Mesodermal cell (in vitro differentiated cells): ENCODE data around the gene CLPTM1L.
"Not testable (repeated sequence)": the region's sequence is repeated elsewhere in the genome, so short reads cannot be mapped to it uniquely, and the experiment has no call there.

Experiments
- H3K27ac ChIP-seq: 2 replicates; pipeline ENCODE4 v1.7.0; 2013; ENCODE audit warnings: mild to moderate bottlenecking, low read depth, low read length, moderate library complexity; ENCODE audit not compliant: severe bottlenecking
- H3K36me3 ChIP-seq: 2 replicates; pipeline ENCODE4 v1.7.1; 2013; ENCODE audit warnings: mild to moderate bottlenecking, low read length, moderate library complexity; ENCODE audit not compliant: control insufficient read depth, insufficient read depth
- H3K4me1 ChIP-seq: one replicate; pipeline ENCODE4 v1.7.1; 2013; ENCODE audit warnings: mild to moderate bottlenecking, low read length; ENCODE audit not compliant: insufficient read depth, control insufficient read depth, poor library complexity, severe bottlenecking
- H3K4me3 ChIP-seq: 2 replicates; pipeline ENCODE4 v1.7.0; 2013; ENCODE audit warnings: low read length, control low read depth, mild to moderate bottlenecking; ENCODE audit not compliant: insufficient read depth, poor library complexity, severe bottlenecking; ENCODE audit errors: extremely low read depth
- H3K9me3 ChIP-seq: 2 replicates; pipeline ENCODE4 v1.7.1; 2013; ENCODE audit warnings: mild to moderate bottlenecking, low read length, moderate library complexity; ENCODE audit not compliant: control insufficient read depth
- WGBS, 2 experiments: methylation state at CpG; one replicate each; pipeline ENCODE4 v1.1.5; 2013; ENCODE audit warnings: missing lambda C conversion rate in 2 of 2; ENCODE audit not compliant: insufficient coverage in 2 of 2; 5-methylcytosine and 5-hydroxymethylcytosine counted together

Gene CLPTM1L

DNA sequence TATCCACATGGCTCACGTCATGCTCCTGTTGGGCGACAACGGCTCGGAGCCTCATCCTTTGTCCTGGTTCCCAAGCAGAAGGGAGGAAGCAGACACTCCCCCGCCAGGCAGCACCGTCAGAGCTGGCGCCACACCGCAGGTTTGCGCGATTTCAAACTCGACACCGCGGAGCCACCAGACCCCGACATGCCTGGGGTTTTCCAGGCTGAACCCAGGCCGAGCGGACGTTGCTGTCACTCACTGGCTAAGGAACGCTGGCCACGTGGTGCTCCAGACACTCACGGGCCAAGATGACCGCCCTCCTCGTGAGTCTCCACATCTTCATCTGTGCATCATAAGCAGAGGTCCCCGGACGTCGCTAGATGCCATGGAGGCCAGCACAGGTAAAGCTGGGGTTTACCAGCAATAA is 59.0 kb downstream of the CLPTM1L start:
- Histone ChIP-seq H3K36me3 (no peaks in the 10 kb centered on the region), H3K4me3 (no peak overlapping the region), H3K27ac (no peak overlapping the region), H3K4me1 (no peaks in the 10 kb centered on the region), H3K9me3 (no peaks in the 10 kb centered on the region)
- 93 to 98% methylated on average over 22 to 25 of the region's 25 CpGs for WGBS, 2 experiments

DNA sequence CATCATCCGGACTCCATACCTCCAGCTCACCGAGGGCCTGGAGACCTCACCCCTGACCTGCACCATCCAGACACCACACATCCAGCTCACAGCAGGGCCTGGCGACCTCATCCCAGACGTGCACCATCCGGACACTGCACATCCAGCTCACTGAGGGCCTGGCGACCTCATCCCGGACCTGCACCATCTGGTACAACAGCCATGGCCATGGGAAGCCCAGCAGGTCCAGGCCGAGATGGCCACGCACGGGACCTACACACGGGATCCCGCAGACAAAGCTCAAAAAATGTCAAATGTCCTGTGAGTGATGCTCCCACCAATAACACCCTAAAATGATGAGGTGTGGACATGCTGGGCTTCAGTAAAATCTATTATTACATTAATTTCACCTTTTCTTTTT is 59.8 kb downstream of the CLPTM1L start:
- no peak overlapping the region for H3K27ac ChIP-seq
- WGBS, 2 experiments, result 96 to 97% methylated on average over 5 to 10 of the region's 12 CpGs
- H3K36me3 ChIP-seq, result no peaks in the 10 kb centered on the region

DNA sequence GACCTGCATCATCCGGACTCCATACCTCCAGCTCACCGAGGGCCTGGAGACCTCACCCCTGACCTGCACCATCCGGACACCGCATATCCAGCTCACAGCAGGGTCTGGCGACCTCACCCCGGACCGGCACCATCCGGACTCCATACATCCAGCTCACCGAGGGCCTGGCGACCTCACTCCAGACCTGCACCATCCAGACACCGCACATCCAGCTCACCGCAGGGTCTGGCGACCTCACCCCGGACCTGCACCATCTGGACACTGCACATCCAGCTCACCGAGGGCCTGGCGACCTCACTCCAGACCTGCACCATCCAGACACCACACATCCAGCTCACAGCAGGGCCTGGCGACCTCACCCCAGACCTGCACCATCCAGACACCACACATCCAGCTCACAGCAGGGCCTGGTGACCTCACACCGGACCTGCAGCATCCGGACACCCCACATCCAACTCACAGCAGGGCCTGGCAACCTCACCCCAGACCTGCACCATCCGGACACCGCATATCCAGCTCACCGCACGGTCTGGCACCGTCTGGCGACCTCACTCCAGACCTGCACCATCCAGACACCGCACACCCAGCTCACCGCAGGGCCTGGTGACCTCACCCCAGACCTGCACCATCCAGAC is 60.4 kb downstream of the CLPTM1L start:
- H3K9me3 ChIP-seq, H3K4me1 ChIP-seq, H3K4me3 ChIP-seq, H3K27ac ChIP-seq, H3K36me3 ChIP-seq: not testable (repeated sequence)
- WGBS, 2 experiments, result 86 to 89% methylated on average over 13 to 22 of the region's 27 CpGs

More for the DNA sequence above, 59.8 kb downstream of the CLPTM1L start:
- no peaks in the 10 kb centered on the region for H3K9me3 ChIP-seq
- no peaks in the 10 kb centered on the region for H3K4me1 ChIP-seq
- no peak overlapping the region for H3K4me3 ChIP-seq

DNA sequence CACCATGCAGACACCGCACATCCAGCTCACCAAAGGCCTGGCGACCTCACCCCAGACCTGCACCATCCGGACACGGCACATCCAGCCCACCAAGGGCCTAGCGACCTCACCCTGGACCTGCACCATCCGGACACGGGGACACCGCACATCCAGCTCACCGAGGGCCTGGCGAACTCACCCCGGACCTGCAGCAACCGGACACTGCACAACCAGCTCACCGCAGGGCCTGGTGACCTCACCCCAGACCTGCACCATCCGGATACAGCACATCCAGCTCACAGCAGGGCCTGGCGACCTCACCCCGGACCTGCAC is 61.2 kb downstream of the CLPTM1L start:
- H3K27ac ChIP-seq, H3K9me3 ChIP-seq, H3K4me3 ChIP-seq, H3K4me1 ChIP-seq, H3K36me3 ChIP-seq: not testable (repeated sequence)
- 85% methylated on average over 13 of the region's 16 CpGs; no CpG with 5 or more reads in 1 of the 2 experiments for WGBS, 2 experiments

DNA sequence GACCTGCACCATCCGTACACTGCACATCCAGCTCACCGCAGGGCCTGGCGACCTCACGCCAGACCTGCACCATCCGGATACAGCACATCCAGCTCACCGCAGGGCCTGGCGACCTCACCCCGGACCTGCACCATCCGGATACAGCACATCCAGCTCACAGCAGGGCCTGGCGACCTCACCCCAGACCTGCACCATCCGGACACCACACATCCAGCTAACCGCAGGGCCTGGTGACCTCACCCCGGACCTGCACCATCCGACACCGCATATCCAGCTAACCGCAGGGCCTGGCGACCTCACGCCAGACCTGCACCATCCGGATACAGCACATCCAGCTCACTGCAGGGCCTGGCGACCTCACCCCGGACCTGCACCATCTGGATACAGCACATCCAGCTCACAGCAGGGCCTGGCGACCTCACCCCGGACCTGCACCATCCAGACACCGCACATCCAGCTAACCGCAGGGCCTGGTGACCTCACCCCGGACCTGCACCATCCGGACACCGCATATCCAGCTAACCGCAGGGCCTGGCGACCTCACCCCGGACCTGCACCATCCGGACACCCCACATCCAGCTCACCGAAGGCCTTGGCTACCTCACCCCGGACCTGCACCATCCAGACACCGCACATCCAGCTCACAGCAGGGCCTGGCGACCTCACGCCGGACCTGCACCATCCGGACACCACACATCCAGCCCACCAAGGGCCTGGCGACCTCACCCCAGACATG is 61.7 kb downstream of the CLPTM1L start:
- H3K4me1 ChIP-seq, H3K9me3 ChIP-seq, H3K27ac ChIP-seq, H3K36me3 ChIP-seq, H3K4me3 ChIP-seq: not testable (repeated sequence)
- 90 to 95% methylated on average over 18 to 31 of the region's 40 CpGs for WGBS, 2 experiments

DNA sequence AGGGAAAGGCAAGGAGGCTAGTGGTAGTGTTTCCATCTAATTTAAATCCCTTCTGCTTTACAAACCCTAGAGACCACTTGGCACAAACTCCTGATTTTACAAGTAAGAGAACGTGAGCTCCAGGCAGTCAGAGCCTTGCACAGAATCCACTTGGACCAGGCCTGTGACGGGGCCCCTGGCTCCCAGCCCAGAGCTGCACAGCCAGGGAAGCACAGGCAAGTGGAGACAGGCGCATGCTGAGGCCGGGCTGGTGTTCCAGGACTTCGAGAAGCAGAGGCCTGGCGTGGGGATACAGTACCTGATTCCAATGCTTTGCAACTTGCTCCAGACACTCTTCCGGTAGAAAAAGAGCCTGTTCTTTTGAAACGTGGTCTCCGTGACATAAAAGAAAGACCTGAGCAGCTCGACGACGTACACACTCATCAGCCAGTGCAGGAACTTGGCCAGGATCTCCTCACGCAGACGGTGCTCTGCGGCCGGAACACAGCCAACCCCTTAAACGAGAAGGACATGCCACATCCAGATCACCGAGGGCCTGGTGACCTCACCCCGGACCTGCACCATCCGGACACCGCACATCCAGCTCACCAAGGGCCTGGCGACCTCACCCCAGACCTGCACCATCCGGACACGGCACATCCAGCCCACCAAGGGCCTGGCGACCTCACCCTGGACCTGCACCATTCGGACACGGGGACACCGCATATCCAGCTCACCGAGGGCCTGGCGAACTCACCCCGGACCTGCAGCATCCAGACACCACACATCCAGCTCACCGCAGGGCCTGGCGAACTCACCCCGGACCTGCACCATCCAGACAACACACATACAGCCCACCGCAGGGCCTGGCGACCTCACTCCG is 62.5 kb downstream of the CLPTM1L start:
- no peak overlapping the region for H3K4me3 ChIP-seq
- WGBS, 2 experiments, result 90% methylated on average over 26 to 29 of the region's 37 CpGs
- no peak overlapping the region for H3K27ac ChIP-seq
- no peaks in the 10 kb centered on the region for H3K4me1 ChIP-seq
- H3K9me3 ChIP-seq, result no peaks in the 10 kb centered on the region
- no peaks in the 10 kb centered on the region for H3K36me3 ChIP-seq

DNA sequence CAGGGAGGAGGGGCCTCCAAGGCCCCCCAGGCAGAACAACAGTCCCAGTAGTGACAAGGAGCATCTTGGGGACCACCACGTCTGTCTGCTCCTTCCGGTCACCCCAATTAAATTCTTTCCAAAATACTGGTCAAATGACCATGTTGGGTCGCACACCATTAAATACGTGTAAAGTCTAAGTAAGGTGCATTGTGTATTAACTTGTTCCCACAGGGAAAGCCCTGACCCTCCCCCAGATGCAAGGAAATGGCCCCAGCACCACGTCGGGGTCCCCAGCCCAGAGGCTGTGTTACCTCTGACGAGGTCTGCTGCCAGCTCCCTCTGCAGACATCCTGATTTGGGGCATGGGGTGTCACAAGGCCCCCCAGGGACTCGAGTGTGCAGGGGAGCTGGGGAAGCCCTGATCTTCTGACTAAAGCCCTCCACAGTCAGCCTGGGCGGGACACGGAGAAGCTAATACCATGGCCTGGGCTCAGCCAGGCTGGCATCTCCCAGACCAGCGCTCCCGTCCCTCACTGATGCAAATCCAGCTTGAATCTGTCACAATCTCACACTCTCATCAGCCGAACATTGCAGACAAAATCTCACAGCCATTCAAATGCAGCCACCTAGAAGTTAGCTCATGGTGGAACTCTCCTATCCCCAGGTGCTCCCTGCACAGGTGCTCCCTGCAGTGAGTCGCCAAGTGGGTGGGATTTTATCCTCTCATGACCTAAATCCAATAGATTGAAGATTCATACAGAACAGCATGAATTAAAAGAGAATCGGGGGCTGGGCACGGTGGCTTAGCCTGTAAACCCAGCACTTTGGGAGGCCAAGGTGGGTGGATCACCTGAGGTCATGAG is 63.6 kb downstream of the CLPTM1L start:
- H3K4me3 ChIP-seq, result no peak overlapping the region
- no peaks in the 10 kb centered on the region for H3K9me3 ChIP-seq
- no peak overlapping the region for H3K27ac ChIP-seq
- H3K4me1 ChIP-seq, result no peaks in the 10 kb centered on the region
- WGBS, 2 experiments, result 89 to 94% methylated on average over 13 to 14 of the region's 16 CpGs
- H3K36me3 ChIP-seq, result no peaks in the 10 kb centered on the region

DNA sequence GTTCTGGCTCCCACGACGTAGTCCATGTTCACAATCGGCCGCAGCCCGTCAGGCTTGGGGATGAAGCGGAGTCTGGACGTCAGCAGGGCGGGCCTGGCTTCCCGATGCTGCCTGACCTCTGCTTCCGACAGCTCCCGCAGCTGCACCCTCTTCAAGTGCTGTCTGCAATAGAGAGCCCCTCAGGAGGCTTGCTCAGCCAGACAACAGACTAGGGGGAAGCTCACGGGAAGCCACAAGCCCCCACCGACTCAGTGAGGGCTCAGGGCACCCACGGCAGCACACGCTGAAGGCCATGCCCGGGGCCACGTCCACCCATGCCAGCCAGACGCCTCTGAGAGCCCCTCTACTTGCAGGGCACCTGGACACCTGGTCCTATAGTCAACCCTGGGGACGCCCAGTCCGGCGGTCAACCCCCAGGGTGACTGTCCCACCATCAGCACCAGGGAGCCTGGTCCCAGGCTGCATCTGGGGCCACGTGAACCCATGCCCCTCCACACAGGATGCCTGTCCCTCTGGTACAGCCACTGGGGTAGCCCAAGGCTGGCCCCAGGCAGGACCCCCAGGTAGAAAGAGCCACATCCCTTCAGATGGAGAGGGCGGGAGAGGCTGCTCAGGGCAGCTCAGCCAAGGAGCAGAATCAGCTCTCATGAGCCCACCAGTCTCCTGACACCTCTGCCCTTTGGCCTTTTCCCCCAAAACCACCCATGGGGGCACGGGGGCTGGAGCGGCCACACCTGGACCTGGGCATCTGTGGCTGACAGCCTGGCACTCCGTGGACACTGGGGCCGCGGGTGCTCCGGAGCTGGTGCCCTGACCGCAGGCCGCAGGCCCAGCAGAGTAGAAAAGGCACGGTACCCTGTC is 64.5 kb downstream of the CLPTM1L start:
- Histone ChIP-seq H3K4me3 (no peak overlapping the region), H3K36me3 (no peaks in the 10 kb centered on the region), H3K4me1 (no peaks in the 10 kb centered on the region), H3K27ac (no peak overlapping the region), H3K9me3 (no peaks in the 10 kb centered on the region)
- WGBS, 2 experiments, result 96 to 97% methylated on average over 27 to 30 of the region's 32 CpGs

DNA sequence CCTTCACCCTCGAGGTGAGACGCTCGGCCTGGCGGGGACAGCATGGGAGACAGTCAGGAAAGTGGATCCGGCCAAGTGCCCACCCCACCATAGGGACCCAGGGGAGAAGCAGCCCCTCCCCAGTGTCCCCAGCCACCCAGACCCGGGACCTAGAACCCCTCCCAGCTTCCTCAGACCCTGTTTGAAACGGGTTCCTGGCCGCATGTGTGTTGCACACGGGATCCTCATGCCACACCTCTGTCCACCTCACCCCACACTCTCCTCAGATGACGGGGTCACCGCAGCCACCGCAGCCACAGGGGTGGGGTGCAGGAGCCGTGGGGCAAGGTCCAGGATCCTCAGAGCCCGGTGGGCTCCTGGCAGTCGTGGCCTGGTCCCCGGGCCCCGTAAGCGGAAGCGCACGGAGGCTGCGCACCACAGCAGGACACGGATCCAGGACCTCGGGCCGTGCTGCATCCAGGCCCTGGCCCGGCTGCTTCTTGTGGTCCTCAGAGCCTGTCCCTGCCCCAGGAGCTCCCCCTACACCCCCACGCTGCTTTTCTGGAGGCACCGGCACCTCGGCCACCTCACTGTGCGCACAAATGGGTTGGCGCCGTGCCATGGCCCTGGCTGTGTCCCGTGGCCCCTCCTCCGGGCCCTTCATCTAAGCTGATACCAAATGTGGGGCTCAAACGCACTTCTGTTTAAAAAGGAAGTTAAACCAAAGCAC is 65.3 kb downstream of the CLPTM1L start:
- no peaks in the 10 kb centered on the region for H3K9me3 ChIP-seq
- WGBS, 2 experiments, result 92 to 97% methylated on average over 30 to 34 of the region's 34 CpGs
- no peak overlapping the region for H3K27ac ChIP-seq
- H3K4me1 ChIP-seq, result no peaks in the 10 kb centered on the region
- no peak overlapping the region for H3K4me3 ChIP-seq
- no peaks in the 10 kb centered on the region for H3K36me3 ChIP-seq
